CD4-positive, alpha-beta T cell treated with Interleukin-15 for 1 hour (primary cell): Measurements from ENCODE around the gene RABGGTA.
A peak's percentile ranks its signal among the peaks of the same experiment; 100 is the strongest.

Source experiments
- DNase-seq: peaks from one replicate; pipeline ENCODE4 v3.0.0-alpha.2; 2020

Gene RABGGTA

DNA sequence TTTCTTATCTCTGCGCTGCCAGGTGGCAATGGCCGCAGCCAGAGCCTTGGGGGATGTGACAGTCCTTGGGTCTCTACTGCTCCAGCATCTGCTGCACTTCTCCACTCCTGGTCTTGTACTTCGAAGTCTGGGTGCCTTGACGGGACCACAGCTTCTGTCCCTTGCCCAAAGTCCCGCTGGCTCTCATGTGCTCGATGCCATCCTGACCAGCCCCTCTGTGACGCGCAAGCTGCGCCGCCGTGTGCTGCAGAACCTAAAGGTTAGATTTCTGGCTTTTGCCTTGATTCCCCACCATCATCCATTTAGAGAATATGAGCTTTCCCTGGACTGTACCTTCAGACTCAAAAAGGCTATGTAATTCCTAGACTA, 32.6 kb upstream of the RABGGTA start:
- DNase-seq = no peak

DNA sequence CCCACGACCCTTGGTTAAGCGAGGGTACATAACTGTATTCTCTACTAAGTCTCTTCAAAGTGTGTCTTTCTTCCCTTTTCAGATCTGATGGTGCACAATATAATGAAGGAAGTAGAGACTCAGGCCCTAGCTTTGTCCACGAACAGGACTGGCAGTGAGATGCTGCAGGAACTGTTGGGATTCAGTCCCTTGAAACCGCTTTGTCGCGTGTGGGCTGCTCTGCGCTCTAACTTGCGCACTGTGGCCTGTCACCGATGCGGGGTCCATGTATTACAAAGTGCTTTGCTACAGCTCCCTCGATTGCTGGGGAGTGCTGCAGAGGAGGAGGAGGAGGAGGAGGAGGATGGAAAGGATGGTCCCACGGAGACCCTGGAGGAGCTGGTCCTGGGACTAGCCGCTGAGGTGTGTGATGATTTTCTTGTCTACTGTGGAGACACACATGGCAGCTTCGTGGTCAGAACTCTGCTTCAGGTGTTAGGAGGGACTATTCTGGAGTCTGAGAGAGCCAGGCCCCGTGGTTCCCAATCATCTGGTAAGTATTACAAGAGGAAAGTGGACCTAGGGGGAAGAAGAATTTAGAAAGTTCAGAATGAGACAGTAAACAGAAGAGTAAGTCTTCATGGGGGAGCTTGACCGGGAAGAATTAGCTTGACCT, 29.1 kb upstream of the RABGGTA start:
- no peak for DNase-seq

DNA sequence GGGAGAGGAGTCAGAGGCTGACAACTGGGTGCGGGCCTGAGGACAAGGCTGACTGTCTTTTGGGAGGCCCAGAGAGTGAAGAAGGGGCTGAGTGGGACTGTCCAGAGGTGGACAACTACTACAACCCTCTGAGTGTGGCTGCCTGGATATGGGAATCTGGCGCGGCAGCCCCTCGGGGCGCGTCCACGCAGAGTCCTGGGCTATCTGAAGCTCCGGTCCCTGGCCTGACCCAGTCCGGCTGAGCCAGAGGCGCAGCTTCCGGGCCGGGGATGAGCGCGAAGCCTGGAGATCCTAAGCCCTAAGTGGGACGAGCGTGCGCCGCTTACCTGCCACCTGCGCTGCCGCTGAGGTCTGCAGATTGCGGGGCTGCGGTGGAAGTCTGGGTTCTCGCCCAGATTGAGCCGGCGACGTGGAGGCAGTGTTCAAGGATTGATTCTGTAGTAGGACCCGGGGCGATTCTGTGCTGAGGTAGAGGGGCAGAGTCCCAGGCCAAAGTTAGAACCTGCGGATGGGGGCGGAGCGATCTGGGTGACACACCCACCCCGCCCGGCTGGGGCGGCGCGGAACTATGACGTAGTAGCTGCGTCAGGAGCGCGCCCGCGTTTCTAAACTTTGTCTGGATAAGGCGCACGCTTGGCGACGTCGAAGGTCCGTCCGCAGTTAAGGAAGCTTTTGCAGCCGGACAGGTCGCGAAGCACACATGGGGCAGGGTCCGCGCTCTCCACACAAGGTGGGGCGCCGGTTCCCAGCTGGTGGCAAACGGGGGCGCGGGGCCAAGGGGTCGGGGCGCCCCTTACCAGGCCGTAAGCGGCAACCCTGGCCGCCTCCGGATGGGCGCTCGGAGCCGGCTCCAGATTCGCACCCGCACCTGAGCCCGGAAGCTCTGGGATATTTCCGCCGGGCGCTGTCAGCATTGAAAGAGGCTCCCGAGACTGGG, 28.1 kb upstream of the RABGGTA start, which contains the start of the genes DHRS1 and NOP9:
TSS of gene DHRS1 (minus strand) at position 526 of the 937 bp plus-strand sequence. CDS start 674 bp downstream, outside the sequence.
TSS of gene NOP9 (plus strand) at position 596 of the 937 bp plus-strand sequence. CDS start at position 701, 105 bp downstream.
- DNase-seq = peak; percentile 87

DNA sequence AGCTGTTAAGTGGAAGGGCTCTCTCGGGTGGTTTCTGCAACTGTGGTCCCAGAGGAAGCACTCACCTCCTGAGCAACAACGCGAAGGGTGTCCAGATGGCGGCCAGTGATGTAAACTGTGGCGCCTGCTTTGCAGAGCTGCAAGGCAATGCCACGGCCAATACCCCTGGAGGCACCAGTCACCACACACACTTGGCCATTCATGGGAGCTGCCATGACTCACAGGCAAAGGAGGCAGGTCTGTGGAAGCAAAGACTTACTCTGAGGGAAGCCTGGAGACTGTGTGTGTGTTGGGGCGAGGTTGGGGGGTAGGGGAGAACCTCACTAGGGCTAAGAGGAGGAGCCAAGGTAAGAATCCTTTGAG, 27.5 kb upstream of the RABGGTA start:
- no peak for DNase-seq

DNA sequence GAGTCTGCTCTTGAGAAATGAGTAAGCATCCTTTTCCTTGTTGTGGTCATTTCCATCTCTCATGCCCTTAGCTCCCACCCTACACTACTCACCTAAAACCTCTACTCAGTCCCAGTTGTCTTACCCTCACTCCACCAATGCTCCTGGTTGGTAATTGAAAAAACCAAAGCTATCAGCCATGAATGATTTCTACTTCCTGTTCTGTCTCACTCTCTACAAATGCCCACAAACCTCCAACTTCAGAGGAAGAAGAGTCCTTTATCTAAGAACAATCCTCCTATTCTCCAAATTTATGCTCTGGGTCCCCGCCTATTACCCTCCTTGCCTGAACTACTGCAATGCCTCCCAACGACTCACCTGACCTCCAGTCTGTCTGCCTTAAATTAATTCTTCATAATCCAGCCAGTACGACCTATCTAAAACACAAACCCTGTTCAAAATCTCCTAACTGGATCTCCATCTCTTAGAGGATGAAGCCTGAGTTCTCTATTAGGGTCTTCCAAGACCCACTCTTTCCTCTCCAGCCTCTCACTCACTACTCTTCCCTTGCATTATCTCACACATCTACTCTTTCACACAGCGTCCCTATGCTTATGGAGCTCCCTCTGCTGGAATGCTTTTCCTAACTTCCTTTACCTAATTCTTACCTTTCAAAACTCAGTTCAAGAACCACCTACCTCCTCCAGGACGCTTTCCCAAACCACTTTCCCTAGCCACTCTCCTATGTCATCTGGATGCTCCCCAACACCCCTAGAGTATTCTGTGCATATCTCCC, 26.0 kb upstream of the RABGGTA start:
- no peak for DNase-seq

DNA sequence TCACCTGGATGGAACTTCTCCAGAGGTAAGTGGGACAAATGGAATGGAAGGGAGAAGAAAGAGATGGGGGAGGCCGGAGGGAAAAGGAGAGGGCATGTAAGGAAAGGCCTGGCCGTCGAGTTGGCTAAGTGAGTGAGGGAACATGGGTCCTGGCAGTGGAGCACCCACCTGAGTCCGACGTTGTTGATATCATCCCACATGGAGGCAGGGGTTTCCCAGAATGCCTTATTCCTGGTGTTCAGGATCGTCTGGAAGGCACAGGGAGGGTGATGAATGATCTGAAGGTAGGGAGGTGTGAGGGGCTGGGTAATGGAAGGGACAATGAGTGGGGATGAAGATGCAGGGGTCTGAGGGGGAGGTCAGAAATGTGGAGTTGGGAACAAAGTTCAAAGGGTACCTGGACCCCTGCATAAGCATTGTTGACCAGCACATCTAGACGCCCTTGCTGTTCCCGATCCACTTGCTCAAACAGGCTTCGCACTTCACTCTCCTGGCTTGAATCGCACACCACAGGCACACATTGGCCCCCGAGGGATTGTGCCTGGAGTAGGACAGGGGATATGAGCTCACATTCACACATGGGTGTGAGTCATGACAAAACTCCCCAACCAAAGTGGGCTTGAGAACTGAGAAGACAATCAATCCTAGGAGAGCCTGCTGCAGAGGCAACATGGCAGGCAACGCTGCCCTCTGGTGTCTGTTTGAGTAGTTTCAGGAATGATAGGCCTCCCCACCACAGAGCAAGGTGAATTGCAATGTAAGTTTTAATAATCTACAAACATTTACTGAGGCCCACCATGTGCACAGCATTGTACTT, 25.2 kb upstream of the RABGGTA start:
- DNase-seq = peak; percentile 80

DNA sequence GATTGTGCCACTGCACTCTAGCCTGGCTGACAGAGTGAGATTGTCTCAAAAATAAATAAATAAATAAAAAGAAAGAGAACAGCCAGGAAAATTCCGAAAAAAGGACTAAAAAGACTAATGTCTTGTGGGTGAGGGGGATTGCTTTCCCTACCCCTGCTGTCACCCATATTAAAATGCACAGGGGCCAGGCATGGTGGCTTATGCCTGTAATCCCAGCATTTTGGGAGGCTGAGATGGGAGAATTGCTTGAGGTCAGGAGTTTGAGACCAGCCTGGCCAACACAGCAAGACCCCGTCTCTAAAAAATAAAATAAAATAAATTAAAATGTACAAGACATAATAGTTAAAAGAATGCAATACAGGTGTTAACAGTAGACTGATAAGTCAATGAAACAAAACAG, 22.1 kb upstream of the RABGGTA start:
- DNase-seq = no peak

DNA sequence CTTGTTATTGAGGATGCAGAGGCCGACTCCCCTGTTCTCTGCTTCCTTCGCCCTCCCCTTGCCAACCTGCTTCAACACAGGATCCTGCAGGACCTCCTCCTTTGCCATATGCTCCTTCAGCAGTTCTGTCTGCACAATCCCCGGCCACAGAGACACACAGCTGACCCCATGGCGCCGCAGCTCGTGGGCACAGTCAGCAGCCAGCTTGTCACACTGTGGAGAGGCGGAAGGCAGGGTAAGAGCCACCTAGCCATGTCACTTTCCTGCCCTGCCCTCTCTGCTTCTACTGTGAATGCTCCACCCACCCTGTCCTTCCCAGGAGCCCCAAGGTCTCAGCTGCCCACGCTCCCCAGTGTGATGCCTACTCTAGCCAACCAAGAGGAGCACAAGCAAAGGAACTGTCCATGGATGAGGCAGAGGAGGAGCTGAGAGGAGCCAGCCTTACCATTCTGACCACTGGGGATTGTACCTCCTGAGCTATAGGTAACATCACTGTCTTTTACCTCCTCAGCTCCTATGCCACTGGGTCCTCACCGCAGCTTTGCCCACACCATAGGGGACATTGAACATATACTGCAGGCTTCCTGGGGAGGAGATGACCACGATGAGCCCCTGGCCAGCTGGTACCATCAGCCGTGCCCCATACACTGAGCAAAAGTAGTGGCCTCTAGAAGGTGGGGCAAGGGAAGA, 20.9 kb upstream of the RABGGTA start:
- no peak for DNase-seq

DNA sequence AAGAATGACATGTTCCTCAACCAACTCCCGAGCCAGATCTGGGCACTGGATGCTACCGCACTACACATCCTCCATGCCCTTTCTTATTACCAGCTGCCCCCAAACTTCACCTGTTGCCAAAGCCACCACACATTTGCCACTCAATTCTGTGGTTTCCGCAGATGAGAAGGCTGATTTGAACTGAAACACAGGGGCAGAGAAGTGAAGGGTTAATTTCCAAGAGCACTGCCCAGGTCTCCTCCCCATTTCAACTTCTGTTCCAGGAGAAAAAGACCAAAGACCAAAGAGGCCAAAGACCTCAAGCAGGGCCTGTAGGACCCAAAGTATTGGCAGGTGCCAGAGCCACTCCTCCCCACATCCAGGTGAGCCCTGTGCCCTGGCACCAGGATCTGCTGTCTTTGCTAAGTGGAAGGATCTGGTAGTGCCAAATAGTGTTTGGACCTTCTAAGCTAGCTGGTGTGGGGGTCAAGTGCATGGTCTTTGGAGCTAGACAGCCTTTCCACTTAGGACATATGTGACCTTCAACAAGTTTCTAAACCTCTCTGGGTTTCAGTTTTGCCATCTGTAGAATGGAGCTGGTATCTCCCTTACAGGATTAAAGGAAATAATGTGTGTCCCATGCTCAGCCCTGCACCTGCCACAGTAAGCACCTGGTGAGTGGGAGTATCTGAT, 20.2 kb upstream of the RABGGTA start:
- DNase-seq = no peak

DNA sequence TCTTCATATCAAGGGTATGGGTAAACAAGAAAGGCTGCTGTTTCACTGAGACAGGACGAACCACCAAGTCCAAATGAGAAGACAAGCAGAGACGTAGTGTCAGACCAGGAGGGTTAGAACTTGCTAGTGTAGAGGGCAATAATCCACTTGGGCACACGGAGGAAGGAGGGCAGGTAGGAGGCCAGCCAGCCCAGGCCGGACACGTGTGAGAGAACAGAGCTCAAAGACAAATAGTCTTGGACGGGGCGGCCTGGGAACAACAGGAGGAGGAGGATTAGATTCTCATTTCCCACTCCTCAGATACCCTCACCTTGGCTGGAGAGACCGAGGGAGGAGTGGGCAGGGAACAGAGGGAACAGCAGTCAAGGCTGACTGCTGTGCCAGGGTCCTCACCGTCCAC, 19.3 kb upstream of the RABGGTA start:
- no peak for DNase-seq

DNA sequence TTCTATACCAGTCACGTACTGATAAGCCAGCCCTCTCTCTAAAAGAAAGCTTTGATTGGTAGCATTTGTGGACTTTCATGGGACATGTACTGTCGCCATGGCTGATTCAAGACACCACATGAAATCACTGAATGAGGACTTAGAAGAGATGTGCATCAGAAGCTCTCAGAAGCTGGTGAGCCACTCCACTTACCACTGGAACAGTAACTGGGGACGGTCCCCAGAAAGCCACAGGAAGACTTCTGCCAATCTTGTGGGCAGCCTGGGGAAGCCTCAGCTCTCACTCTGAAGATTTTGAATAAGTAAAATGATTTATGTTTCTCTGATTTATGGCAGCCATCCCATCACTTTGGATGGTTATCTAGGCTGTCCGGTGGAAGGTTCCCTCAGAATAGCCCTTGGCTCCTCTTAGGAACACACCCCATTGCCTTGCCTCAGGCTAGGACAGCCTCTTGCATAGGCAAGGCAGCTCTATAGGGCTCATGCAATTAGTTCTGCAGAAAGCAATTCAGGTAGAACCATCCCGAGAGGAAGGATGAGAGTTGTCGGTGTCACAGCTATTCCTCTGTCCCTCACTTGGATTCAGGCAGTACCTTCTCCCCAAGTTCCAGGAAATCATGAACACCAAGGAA, 18.4 kb upstream of the RABGGTA start:
- DNase-seq = no peak

DNA sequence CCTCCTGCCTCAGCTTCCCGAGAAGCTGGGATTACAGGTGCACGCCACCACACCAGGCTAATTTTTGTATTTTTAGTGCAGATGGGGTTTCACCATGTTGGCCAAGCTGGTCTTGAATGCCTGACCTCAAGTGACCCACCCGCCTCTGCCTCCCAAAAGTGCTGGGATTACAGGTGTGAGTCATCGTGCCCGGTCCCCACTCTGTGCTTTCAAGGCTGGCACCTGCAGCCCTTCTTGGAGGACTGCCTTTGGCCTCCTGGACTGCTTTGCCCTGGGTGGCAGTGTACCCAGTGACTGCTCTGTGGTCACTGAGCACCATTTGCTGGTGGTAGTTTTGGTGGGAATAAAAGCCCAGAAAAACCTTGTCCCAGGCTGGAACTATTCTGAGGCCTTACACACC, 15.6 kb upstream of the RABGGTA start:
- no peak for DNase-seq

DNA sequence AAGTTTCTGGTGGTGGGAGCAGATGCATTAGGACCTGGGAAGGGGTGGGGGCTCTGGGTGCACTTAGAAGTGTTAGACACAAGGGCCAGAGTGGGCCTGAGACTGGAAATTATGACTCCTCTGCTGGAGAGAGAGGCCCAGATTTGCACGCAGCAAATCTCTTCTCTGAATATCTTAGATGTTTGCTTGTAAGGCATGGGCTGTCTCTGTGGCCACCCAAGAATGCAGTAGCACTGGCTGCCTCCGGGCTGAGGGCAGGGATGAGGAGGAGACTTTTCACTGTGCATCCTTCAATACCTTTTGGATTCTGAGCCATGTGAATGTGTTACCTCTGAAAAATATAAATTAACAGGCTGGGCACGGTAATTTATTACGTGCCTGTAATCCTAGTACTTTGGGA, 14.0 kb upstream of the RABGGTA start:
- DNase-seq = no peak

DNA sequence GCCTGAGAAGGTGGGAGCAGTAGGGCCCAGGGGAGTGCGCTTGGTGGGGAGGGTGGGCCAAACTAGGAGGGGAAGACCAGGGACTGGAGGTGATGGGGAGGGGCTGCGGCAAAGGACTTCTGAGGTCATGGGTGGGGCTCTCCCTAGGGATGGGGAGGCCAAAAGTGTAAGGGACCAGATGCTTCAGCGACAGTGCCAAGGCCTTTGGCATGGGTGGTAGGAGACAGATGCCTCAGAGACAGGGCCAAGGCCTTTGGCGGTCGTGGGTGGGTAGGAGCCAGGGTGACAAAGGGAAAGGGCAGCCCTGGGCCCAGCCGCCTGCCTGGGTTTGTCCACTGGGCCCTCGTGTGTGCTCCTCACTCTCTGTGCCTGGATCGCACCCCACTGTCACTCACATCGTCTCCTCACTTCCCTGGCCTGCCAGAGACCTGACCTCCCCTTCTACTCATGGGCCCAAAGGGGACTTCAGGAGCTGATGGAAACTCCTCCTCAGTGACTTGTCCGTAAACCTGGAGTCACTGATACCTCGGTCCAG, 13.2 kb upstream of the RABGGTA start:
- DNase-seq = no peak

DNA sequence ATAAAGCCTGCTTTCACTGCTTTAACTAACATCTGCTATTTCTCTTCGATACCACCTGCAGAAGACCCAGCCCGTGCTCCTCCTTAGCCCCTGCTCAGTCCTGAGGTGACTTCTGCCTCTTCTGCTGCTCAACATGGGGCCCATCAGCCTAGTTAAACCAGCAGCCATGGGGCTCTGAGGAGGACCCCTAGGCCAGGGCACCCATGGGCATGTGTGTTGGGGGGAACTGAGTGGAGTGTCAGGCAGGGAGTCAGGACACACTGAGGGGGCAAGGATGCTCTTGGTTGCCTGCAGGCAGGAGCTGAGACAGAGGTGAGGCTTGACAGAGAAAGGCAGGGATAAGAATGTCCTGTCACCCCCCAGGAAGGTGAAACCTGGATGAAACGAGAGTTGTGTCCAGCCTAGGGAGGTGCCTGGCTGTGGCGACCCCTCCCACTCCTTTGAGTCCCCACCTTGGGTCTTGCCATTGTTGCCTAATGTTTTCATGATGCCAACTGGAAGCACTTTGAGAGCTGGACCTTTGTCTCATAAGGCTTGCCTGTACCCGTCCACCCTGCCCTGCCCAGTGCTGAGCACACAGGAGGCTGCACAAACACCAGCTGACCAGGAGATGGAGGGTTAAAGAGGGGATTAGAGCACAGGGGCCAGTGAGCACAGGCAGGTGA, 12.5 kb upstream of the RABGGTA start:
- no peak for DNase-seq

DNA sequence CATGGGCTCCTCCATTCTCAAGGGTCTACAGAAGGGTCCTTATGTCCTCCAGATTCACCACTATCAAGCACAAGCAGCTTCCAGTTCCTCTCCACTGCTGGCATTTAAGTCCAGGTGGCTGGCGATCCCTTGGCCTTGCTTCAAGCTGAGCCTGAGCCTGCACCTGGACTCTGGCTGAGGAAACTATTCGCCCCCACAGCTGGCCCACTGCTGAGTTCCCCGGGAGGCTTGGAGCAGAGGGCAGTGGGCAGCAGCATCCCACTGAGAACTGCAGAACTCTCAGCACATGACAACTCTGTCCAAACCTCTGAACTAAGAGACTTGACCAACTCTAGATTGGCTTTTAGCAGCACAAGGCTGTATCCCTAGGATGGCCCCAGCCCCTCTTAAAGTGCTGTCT, 11.3 kb upstream of the RABGGTA start:
- DNase-seq = no peak

DNA sequence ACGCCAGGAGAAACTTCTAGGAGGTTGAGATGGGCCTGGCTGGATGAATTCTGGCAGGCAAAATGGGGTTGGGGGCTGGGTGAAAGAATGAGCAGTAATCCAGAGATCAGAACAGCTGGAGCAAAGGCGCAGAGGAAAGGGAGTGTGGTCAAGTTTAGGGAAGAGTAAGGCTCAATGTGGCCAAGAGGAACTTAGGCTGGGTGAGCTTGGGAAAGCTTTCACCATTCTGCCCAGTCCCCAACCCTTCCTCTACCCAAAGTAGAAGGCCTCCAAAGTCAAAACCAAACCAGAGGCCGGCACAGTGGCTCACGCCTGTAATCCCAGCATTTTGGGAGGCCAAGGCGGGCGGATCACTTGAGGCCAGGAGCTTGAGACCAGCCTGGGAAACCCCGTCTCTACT, 10.2 kb upstream of the RABGGTA start:
- DNase-seq = no peak

DNA sequence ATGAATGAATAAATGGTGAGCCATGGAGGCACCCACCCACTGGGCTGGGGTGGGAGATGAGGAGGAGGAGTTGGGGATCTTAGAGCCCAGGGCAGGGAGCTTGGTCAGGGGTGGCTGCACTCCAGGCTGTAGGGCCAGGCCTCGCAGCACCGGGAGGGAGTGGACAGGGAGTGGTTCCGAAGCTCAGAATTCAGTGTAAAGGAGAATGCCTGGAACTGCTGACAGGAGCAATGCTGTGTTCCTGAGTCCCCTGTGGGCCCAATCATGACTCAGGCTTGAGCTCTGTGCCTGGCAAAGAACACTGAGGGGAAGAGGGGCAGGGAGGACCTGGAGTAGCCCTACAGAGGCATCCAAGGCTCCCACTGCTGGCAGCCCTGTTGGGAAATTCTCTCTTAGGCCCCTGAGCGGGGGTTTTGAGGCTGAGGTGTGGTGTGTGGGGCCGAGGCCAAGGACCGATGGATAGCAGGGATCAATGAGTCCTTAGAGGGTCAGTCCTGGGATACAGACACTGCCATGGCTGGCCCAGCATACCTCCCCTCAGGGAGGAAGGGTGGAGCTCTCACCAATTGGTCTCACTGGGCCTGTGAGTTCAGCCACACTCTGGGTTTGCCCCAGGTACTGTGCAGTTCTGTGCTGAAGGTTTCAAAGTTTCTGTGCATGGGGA, 9.5 kb upstream of the RABGGTA start:
- DNase-seq = no peak
